GM23248 (cell line): ENCODE measurements around the gene SPTLC1.

Source experiments
- EZH2 ChIP-seq: fragments of 200-600 bp; sonication (generic); IDR thresholded peaks from 2 replicates; pipeline ENCODE4 v1.6.1; 2018; ENCODE audit warnings: antibody characterized with exemption, mild to moderate bottlenecking; ENCODE audit not compliant: insufficient read depth, poor library complexity, severe bottlenecking
- EZH2phosphoT487 ChIP-seq: fragments of 200-600 bp; sonication (generic); IDR thresholded peaks from 2 replicates; pipeline ENCODE4 v1.6.1; 2018; ENCODE audit warnings: antibody characterized with exemption, moderate library complexity, mild to moderate bottlenecking, low read depth; ENCODE audit not compliant: insufficient read depth

DNA sequence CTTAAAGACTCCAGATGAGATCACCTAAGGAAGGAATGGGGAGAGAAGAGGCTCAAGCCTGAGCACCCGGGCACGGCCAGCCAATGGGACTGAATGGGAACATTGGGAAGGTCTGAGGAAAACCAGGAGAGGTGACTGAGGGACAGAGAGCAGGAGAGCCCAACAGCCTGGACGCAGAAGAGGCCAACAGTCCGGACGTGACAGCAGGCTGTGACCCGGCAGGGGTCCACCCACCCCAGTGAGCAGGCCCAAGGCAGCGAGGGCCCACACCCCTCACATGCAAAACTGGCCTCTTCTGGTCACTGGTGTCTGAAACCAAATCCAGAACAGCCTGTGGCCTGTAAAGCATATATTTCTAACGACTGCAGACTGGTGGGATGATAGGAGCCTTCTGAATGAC, 7.6 kb upstream of the SPTLC1 start:
- TF ChIP-seq EZH2phosphoT487 (no peak), EZH2 (no peak)
